Testis (tissue), 3 donors: ENCODE measurements around the gene TUBA1C. TPM values are rescaled to one million over a fixed set of nuclear protein-coding genes. Genes with fewer than 3 reads are reported as not detected.

ENCODE experiments used
- DNase-seq: peaks from one replicate; pipeline ENCODE4 v3.0.0-alpha.2; 2019
- H3K27ac ChIP-seq, 2 donors: fragments of 200-600 bp; sonication (generic); one replicate each; pipeline ENCODE4 v1.5.1; 2019
- H3K27me3 ChIP-seq: fragments of 200-600 bp; sonication (generic); one replicate; pipeline ENCODE4 v1.5.1; 2019
- H3K36me3 ChIP-seq: fragments of 200-600 bp; sonication (generic); one replicate; pipeline ENCODE4 v1.5.1; 2017; ENCODE audit warnings: low read depth; ENCODE audit errors: missing control alignments
- H3K4me1 ChIP-seq: fragments of 200-600 bp; sonication (generic); one replicate; pipeline ENCODE4 v1.5.1; 2019
- H3K4me3 ChIP-seq, 2 donors: fragments of 200-600 bp; sonication (generic); one replicate each; pipeline ENCODE4 v1.5.1; 2017 to 2019
- H3K9me3 ChIP-seq: fragments of 200-600 bp; sonication (generic); one replicate; pipeline ENCODE4 v1.5.1; 2017
- POLR2A ChIP-seq: fragments of 450-650 bp; IDR thresholded peaks from one replicate; pipeline ENCODE4 v1.6.1; 2017; ENCODE audit warnings: antibody characterized with exemption, mild to moderate bottlenecking, moderate library complexity
- WGBS, 2 donors: methylation state at CpG; one replicate each; pipeline ENCODE4 v1.1.5; 2018; 5-methylcytosine and 5-hydroxymethylcytosine counted together
- intact Hi-C: fragments of 100-400 bp; cut with DNase I; formaldehyde crosslinking; loops from one replicate; pipeline ENCODE4 v1.15.1; 2023; ENCODE audit warnings: low total_unique reads
- polyA plus RNA-seq: library from polyadenylated mRNA; stranded (reverse); fragments of 350-450 nt; fragmentation: Illumina TruSeq; extraction: RNeasy Lipid Tissue Mini Kit (QIAGEN cat#74804); gene quantifications from one replicate; pipeline ENCODE4 v1.2.3, GENCODE V29; 2014; ENCODE audit warnings: low read depth, low replicate concordance; ENCODE audit not compliant: insufficient read depth
- total RNA-seq, 2 donors: library from RNA; depleted of rRNA; stranded (reverse); fragments of >200 nt; gene quantifications; one replicate each; pipeline ENCODE4 v1.2.3, GENCODE V29; 2016
- TF ChIP-seq, protein P1 (sequence below), 3 experiments: fragments of 450-650 bp in 2 of 3; fragments of 200-600 bp in 1 of 3; sonication (generic) in 1 of 3; IDR thresholded peaks; one replicate each; pipeline ENCODE4 v1.5.1; 2016 to 2019; ENCODE audit warnings: antibody characterized with exemption in 3 of 3, mild to moderate bottlenecking in 2 of 3, moderate library complexity in 1 of 3

Gene TUBA1C
- total and polyA plus RNA-seq, 3 donors from 2014 or later = 72.5 to 128 (median 78.2) TPM

- Histone ChIP-seq H3K36me3 (no peaks in the 10 kb centered on the region), H3K4me3 (no peak overlapping the region), H3K4me1 (peaks cover 6% of the 10 kb centered on the region), H3K27me3 (no peaks in the 10 kb centered on the region), H3K27ac (peak overlapping the region in 1 of 2 donors; percentile 73), H3K9me3 (no peaks in the 10 kb centered on the region)
- TF ChIP-seq, protein P1, sequence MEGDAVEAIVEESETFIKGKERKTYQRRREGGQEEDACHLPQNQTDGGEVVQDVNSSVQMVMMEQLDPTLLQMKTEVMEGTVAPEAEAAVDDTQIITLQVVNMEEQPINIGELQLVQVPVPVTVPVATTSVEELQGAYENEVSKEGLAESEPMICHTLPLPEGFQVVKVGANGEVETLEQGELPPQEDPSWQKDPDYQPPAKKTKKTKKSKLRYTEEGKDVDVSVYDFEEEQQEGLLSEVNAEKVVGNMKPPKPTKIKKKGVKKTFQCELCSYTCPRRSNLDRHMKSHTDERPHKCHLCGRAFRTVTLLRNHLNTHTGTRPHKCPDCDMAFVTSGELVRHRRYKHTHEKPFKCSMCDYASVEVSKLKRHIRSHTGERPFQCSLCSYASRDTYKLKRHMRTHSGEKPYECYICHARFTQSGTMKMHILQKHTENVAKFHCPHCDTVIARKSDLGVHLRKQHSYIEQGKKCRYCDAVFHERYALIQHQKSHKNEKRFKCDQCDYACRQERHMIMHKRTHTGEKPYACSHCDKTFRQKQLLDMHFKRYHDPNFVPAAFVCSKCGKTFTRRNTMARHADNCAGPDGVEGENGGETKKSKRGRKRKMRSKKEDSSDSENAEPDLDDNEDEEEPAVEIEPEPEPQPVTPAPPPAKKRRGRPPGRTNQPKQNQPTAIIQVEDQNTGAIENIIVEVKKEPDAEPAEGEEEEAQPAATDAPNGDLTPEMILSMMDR (IDR thresholded peaks at IDR 0.05) = no peak
- no peak for TF ChIP-seq POLR2A
- 65 to 66% methylated on average over 3 of the region's 3 CpGs for WGBS, 2 donors
- no peak for DNase-seq
- intact Hi-C loops = no loop called here
Observed at GRCh38 chr12:49223590-49224369, 41.1 kb upstream of the TUBA1C start.

- no peaks in the 10 kb centered on the region for H3K27me3 ChIP-seq
- no peaks in the 10 kb centered on the region for H3K9me3 ChIP-seq
- TF ChIP-seq, protein P1 (IDR thresholded peaks at IDR 0.05) = no peak
- TF ChIP-seq POLR2A = no peak
- no peak overlapping the region for H3K4me3 ChIP-seq
- WGBS, 2 donors = 64 to 72% methylated on average over 7 of the region's 7 CpGs
- intact Hi-C loops = no loop called here
- DNase-seq = no peak
- no peak overlapping the region for H3K27ac ChIP-seq
- no peaks in the 10 kb centered on the region for H3K36me3 ChIP-seq
- peaks cover 9% of the 10 kb centered on the region for H3K4me1 ChIP-seq
Observed at GRCh38 chr12:49225576-49226166, 39.2 kb upstream of the TUBA1C start.

DNA sequence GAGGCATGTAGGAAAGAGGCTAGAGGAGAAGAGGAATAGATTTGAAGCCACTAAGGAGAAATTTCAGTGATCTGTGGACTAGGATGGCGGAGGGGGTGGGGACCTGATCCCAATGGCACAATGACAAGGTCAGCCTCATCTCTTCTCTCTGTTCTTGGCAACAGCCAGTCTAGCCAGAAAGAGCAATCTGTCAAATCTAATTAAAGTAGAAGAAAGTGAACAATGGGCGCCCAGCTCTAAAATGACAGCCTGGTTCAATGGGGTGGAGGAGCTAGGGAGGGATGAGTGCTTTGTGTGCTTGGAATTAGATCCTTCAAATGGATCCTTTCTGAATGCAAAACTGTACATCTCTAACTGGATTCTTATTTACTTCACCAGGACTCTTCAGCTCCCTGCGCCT, 37.2 kb upstream of the TUBA1C start:
- Histone ChIP-seq H3K4me3 (no peak overlapping the region), H3K4me1 (peaks cover 27% of the 10 kb centered on the region), H3K27me3 (no peaks in the 10 kb centered on the region), H3K36me3 (no peaks in the 10 kb centered on the region), H3K9me3 (no peaks in the 10 kb centered on the region), H3K27ac (no peak overlapping the region)
- TF ChIP-seq POLR2A = no peak
- TF ChIP-seq, protein P1 (IDR thresholded peaks at IDR 0.05) = no peak
- no peak for DNase-seq
- 87 to 93% methylated on average over 3 of the region's 3 CpGs for WGBS, 2 donors
- intact Hi-C loops = no loop called here

GRCh38 chr12:49228653-49229052, 36.2 kb upstream of the TUBA1C start:
- H3K4me1 ChIP-seq = peaks cover 30% of the 10 kb centered on the region

More at GRCh38 chr12:49228653-49229052, 36.2 kb upstream of the TUBA1C start:
- DNase-seq = no peak
- Histone ChIP-seq H3K27me3 (no peaks in the 10 kb centered on the region), H3K4me3 (no peak overlapping the region), H3K36me3 (no peaks in the 10 kb centered on the region), H3K9me3 (no peaks in the 10 kb centered on the region), H3K27ac (peak overlapping the region in 1 of 2 donors; percentile 21)
- intact Hi-C loops = no loop called here
- TF ChIP-seq, protein P1 (IDR thresholded peaks at IDR 0.05) = no peak
- TF ChIP-seq POLR2A = no peak
- WGBS, 2 donors = 73 to 77% methylated on average over 3 of the region's 3 CpGs
